Hepatocyte (in vitro differentiated cells): ENCODE results near the gene SLC22A13.

ENCODE experiments used
- EZH2 ChIP-seq: fragments of 200-600 bp; sonication (generic); IDR thresholded peaks from 2 replicates; pipeline ENCODE4 v1.6.1; 2016; ENCODE audit warnings: antibody characterized with exemption, mild to moderate bottlenecking, borderline replicate concordance
- EZH2phosphoT487 ChIP-seq: fragments of 200-600 bp; sonication (generic); IDR thresholded peaks from one replicate; pipeline ENCODE4 v1.6.1; 2018; ENCODE audit warnings: antibody characterized with exemption, mild to moderate bottlenecking, low read depth, moderate library complexity; ENCODE audit not compliant: unreplicated experiment, severe bottlenecking
- TF ChIP-seq, protein P1 (sequence below): fragments of 200-600 bp; sonication (generic); IDR thresholded peaks from 2 replicates; pipeline ENCODE4 v1.5.1; 2016; ENCODE audit warnings: antibody characterized with exemption, mild to moderate bottlenecking; ENCODE audit not compliant: poor library complexity

GRCh38 chr3:38260474-38260873, 5.1 kb upstream of the SLC22A13 start:
- TF ChIP-seq, protein P1, sequence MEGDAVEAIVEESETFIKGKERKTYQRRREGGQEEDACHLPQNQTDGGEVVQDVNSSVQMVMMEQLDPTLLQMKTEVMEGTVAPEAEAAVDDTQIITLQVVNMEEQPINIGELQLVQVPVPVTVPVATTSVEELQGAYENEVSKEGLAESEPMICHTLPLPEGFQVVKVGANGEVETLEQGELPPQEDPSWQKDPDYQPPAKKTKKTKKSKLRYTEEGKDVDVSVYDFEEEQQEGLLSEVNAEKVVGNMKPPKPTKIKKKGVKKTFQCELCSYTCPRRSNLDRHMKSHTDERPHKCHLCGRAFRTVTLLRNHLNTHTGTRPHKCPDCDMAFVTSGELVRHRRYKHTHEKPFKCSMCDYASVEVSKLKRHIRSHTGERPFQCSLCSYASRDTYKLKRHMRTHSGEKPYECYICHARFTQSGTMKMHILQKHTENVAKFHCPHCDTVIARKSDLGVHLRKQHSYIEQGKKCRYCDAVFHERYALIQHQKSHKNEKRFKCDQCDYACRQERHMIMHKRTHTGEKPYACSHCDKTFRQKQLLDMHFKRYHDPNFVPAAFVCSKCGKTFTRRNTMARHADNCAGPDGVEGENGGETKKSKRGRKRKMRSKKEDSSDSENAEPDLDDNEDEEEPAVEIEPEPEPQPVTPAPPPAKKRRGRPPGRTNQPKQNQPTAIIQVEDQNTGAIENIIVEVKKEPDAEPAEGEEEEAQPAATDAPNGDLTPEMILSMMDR: no peak
- TF ChIP-seq EZH2: no peak
- TF ChIP-seq EZH2phosphoT487: no peak
